Lung microvascular endothelial cell (primary cell): ENCODE results near the gene APOBEC3B. TPM values are rescaled to one million over a fixed set of nuclear protein-coding genes. Genes with fewer than 3 reads are reported as not detected.
"Not testable (repeated sequence)": the region's sequence is repeated elsewhere in the genome, so short reads cannot be mapped to it uniquely, and the experiment has no call there.

ENCODE experiments used
- DNase-seq, 2 donors: peaks; one replicate each; pipeline versions ENCODE4 v3.0.0 to v3.0.0-alpha.2; 2010; ENCODE audit warnings: low read depth in 2 of 2
- total RNA-seq: library from RNA; depleted of rRNA; stranded (reverse); fragments of >200 nt; gene quantifications from 2 replicates; pipeline ENCODE4 v1.2.1, GENCODE V29; 2014

APOBEC3B gene
- total RNA-seq, 1 donor from 2014 or later: 0.20 TPM

DNA sequence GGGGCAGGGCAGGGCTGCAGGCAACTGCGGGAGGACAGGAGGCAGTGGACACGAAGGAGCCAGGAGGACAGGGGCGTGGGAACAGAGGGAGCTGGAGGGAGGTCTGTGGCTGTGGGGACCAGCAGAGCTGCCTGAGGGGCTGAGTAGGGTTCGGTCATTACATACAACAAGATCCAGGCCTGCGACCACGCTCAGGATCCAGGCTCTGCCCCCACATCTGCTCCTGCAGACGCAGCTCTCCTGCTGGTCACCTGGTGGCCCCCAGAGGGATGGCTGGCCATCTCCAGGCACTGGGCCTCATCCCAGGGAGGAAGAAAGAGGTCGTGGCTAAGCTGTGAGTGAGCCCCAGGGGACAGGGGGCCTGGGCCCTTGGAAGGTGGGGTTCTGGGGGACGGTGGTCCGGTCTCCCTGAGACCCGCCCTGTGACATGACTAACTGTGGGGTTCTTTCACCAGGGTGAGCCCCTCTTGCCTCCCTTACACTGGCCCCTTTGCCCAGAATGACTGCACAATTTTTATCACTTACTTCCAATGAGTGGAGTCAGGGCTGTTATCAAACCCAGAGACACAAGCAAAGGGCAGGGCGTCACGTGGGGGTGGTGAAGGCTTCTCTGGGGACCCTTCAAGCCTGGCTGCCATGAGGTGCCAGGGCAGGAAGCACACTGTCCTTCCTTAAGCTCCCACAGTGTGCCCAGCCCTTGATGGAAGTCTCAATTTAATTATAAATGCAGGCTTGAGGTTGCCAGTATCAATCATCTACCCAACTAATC, 31.4 kb upstream of the APOBEC3B start:
- no peak for DNase-seq

DNA sequence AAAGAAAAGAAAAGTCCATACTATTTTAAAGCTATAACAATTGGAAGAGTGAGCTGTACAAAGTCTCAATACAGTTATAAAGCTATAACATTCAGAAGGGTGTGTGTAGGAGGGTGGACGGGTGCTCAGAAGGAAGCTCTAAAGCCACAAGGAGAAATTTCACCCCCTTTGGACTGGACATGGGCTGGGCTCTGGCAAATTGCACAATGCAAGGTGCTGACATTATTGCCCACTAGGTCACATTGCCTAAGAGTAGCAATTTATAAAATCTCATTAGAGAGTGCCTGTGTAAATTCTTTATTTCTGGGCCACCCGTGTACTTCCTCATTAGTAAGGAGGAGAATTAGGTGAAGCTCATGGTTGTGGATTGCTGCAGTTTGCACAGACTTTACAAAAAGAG, 30.4 kb upstream of the APOBEC3B start:
- DNase-seq: no peak

GRCh38 chr22:38952281-38952993, 29.7 kb upstream of the APOBEC3B start:
- DNase-seq: no peak

DNA sequence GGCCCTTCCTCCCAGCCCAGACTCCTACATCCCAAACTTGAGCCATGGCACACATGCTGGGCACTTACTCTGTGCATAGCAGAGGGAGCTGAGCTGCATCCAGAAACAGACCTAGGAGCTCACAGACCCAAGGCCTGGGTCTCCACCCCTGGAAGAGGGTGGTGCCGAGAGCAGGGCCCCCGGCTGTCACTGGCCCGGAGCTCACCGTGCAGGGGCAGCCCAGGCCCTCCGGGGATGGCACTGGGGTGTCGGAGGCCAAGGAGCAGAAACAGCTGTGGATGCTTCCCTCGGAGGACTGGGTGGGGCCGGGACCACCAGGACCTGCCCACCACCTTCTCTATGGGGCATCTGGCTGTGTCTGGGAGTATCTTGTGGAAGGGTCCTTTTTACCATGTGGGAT, 29.1 kb upstream of the APOBEC3B start:
- DNase-seq: no peak

- no peak for DNase-seq
Measured at GRCh38 chr22:38953577-38954413, 28.4 kb upstream of the APOBEC3B start.

DNA sequence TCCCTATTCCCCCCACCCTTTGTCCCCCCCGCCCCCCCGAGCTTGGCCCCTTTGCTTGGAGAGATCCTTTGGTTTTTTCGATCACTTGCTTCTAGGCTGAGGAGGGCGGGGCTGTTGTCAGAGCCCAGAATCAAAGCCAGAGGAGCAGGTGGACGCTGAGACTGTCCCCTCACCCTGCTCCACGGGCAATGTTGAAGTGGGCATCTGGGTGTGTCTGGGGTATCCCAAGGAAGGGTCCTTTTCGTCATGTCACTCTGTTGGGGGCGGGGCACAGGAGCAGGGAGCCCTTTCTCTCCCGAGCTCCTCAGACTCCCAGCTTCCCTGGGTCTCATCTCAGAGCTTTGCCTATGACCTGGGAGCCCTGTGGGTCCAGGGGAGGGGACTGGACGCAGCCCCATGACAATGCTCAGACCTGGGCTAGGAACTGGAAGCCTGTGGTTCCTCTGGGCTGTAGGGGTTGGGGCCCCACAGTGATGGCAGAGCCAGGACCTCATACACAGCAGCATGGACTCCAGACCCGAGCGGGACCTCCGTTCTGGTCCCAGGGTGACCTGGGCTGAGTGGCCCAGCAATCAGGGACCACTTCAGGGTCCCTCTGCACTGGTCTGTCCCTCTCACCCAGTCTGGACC, 27.6 kb upstream of the APOBEC3B start:
- no peak for DNase-seq

DNA sequence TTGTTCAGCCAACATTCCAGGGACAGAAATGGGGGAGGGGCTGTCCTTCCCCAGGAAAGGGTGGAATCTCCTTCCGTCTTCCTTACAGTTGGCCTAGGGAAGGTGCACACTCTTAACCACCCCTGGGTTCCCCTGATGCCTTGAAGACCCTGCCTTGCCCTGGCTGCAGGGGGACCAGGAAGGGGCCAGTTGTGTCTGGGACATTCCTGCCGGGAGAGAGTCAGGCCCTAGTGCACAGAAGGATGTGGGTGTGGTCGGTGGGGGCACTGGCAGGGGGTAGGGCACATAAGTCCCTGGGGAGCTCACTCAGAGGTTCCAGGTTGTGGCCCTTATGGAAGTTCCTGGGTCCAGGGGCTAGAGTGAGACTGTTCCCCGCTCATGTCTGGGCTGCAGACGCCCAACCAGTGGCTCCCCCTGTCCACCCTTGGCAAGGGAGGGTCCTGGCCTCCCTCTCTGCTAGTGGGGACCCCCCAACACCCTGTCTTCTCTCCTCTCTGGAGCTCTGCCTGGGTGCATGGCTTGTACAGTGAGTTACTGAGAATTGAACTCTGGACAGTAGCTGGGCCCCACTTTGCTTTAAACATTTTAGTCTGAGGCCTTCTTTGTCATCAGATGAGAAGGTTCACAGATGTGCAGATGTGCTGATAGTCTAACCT, 26.8 kb upstream of the APOBEC3B start:
- DNase-seq: no peak

DNA sequence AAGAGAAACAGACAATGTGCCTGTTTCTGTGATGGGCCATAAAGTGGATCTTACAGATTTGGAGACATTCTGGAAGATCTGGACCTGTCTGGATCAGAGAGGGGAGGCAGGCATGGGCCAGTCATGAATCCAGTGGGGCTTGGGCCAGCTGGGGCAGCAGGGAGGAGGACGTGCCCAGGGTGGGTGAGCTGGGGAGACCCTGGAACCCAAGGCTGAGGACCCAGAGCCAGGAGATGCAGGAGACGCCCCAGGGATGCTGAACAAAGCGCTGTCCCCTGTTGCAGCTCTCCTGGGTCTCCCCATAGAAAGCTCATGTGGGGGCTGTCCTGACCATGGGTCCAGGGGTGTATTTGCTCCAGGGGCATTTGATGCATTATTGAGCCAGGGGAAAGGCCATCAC, 26.2 kb upstream of the APOBEC3B start:
- DNase-seq: no peak

GRCh38 chr22:38956551-38956950, 25.6 kb upstream of the APOBEC3B start:
- no peak for DNase-seq

- DNase-seq: no peak
Measured at GRCh38 chr22:38957046-38957770, 24.9 kb upstream of the APOBEC3B start, which contains the start of gene APOBEC3A. Gene APOBEC3A (plus strand): TSS chr22:38957609. CDS start chr22:38957692, 83 bp downstream.

DNA sequence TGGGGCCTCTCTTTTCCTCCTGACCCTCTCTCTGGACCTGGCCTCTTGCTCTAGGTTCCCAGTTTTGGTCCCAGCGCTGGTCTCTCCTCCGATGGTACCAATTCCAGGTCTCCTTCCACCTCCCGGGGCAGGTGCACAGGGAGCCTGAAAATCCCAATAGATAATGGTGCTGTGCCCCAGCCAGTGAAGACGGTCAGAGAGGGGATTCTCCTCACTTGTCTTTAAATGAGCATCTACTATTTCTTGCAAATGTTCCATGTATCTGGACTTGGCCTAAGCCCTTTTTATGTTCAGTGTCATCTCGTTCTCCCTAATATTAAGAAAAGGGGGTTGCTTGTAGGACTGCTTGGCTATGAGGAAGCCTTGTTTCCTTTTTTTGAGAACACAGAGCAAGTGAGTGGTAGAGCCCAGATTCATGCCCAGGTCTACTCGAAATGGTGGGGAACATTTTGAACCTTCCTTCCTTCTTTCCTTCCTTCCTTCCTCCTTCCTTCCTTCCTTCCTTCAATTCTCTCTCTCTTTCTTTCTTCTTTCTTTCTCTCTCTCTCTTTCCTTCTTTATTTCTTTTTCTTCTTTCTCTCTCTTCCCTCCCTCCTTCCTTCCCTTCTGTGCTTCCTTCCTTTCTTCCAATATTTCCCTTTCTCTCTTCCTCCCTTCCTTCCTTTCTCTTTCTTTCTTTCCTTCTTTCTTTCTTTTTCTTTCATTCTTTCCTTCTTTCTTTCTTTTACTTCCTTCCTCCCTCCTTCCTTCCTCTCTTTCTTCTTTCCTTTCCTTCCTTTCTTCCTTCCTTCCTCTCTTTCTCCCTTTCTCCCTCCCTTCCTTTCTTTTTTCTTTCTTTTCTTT, 24.1 kb upstream of the APOBEC3B start:
- DNase-seq: no peak

DNA sequence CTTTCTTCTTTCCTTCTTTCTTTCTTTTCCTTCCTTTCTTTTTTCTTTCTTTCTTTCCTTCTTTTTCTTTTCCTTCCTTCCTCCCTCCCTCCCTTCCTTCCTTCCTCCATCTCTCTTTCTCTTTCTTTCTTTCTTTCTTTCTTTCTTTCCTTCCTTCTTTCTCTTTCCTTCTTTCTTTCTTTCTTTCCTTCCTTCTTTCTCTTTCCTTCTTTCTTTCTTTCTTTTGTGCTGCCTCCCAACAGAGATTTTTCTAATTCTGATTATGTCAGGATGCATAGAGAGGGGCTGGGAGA, 23.6 kb upstream of the APOBEC3B start:
- DNase-seq: not testable (repeated sequence)

DNA sequence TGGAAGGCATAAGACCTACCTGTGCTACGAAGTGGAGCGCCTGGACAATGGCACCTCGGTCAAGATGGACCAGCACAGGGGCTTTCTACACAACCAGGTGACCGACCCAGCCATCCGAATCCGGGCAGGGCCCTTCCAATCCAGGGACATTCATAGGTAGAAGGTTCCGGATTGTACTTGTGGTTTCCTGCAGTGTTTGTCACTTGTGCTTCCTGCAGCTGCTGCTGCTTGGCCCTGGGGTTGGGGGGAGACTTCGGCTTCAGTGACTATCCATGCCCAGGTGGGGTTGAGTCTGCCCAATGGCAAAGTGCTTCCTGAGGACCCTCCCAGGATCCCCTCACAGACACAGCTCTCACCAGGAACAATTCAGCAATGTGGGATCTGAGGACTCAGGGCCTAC, 22.6 kb upstream of the APOBEC3B start:
- no peak for DNase-seq

DNA sequence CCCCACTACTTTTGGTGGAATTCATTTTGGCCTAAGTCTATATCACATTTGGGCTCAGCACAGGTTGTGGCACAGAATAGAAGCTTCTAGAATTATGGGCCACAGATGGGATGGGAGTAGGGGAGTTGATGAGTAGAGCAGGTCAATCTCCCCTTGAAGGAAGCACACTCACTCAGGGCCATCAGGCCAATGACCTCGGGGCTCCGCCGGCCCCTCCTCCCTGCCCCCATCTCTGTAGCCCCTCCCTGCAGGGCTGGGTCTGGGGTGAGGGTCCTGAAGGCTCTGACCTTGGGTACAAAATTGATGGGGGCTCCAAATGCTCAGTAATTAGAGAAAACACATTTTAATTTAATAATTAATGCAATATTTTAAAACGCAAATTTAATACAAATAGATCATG, 21.5 kb upstream of the APOBEC3B start:
- DNase-seq: not testable (repeated sequence)

DNA sequence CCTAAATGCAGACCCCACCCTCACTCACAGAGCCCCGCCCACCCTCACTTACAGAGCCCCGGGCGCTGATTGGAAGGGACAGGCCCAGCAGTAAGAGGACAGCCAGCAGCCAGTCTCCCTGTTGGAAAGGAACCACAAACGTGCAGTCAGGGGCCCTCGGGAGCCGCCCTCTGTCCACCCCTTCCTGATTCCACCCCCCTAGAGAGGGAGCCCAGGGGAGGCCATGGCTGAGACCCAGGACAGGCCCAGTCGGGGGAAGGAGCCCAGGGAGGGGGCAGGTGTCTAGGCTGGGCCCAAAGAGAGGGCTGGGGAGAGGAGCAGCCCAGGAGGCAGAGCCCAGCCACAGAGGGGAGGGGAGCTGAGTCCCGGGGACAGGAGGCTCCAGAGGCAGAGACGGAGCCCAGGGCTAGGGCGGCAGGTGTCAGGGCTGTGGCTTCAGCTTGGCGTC, 18.8 kb upstream of the APOBEC3B start:
- DNase-seq: not testable (repeated sequence)

GRCh38 chr22:38963872-38964271, 18.3 kb upstream of the APOBEC3B start:
- DNase-seq: no peak

- no peak for DNase-seq
Measured at GRCh38 chr22:38964306-38964705, 17.8 kb upstream of the APOBEC3B start.

- DNase-seq: no peak
Measured at GRCh38 chr22:38964989-38965388, 17.2 kb upstream of the APOBEC3B start.

- no peak for DNase-seq
Measured at GRCh38 chr22:38965614-38966379, 16.4 kb upstream of the APOBEC3B start.
